ENCODE data around the gene C6orf62.
"Not testable (repeated sequence)": the region's sequence is repeated elsewhere in the genome, so short reads cannot be mapped to it uniquely, and the experiment has no call there.

The C6orf62 gene

GRCh38 chr6:24743265-24743943 lies 24.4 kb upstream of the C6orf62 start:
- DNase-seq (ENCODE audit: low read depth), result peak; percentile 87

- no peak for DNase-seq (ENCODE audit: low read depth)
These were observed 23.3 kb upstream of the C6orf62 start for GRCh38 chr6:24742216-24742738.

GRCh38 chr6:24740861-24741260 lies 21.9 kb upstream of the C6orf62 start:
- DNase-seq (ENCODE audit: low read depth), result no peak

- DNase-seq (ENCODE audit: low read depth), result no peak
These were observed 19.8 kb upstream of the C6orf62 start for GRCh38 chr6:24738741-24739140.

- DNase-seq (ENCODE audit: low read depth), result not testable (repeated sequence)
These were observed 15.8 kb upstream of the C6orf62 start for GRCh38 chr6:24734710-24735109.

GRCh38 chr6:24734166-24734565 lies 15.2 kb upstream of the C6orf62 start:
- no peak for DNase-seq (ENCODE audit: low read depth)

- not testable (repeated sequence) for DNase-seq (ENCODE audit: low read depth)
These were observed 12.6 kb upstream of the C6orf62 start for GRCh38 chr6:24731456-24732134.

GRCh38 chr6:24730653-24731052 lies 11.7 kb upstream of the C6orf62 start:
- not testable (repeated sequence) for DNase-seq (ENCODE audit: low read depth)

GRCh38 chr6:24723270-24723669 lies 4.3 kb upstream of the C6orf62 start:
- DNase-seq (ENCODE audit: low read depth), result no peak

GRCh38 chr6:24721461-24722215 lies 2.7 kb upstream of the C6orf62 start:
- no peak for DNase-seq (ENCODE audit: low read depth)

GRCh38 chr6:24720604-24721460 lies 1.9 kb upstream of the C6orf62 start:
- DNase-seq (ENCODE audit: low read depth), result peak; percentile 100

- no peak for DNase-seq (ENCODE audit: low read depth)
These were observed 1.2 kb upstream of the C6orf62 start for GRCh38 chr6:24720131-24720603.

GRCh38 chr6:24718449-24719124 lies 367 bp downstream of the C6orf62 start:
- DNase-seq (ENCODE audit: low read depth), result no peak

GRCh38 chr6:24716602-24717148 lies 2.3 kb downstream of the C6orf62 start:
- not testable (repeated sequence) for DNase-seq (ENCODE audit: low read depth)

- DNase-seq (ENCODE audit: low read depth), result no peak
These were observed 8.2 kb downstream of the C6orf62 start for GRCh38 chr6:24710519-24711303.

GRCh38 chr6:24709014-24709711 lies 9.8 kb downstream of the C6orf62 start:
- DNase-seq (ENCODE audit: low read depth), result no peak

- no peak for DNase-seq (ENCODE audit: low read depth)
These were observed 10.3 kb downstream of the C6orf62 start for GRCh38 chr6:24708612-24709011.

- no peak for DNase-seq (ENCODE audit: low read depth)
These were observed 14.5 kb downstream of the C6orf62 start for GRCh38 chr6:24704468-24704867.

- DNase-seq (ENCODE audit: low read depth), result no peak
These were observed 16.2 kb downstream of the C6orf62 start for GRCh38 chr6:24702720-24703282.
